Transverse colon (tissue), 4 donors: Measurements from ENCODE around the gene CCDC107. TPM values are rescaled to one million over a fixed set of nuclear protein-coding genes. Genes with fewer than 3 reads are reported as not detected.
"Not testable (repeated sequence)": the region's sequence is repeated elsewhere in the genome, so short reads cannot be mapped to it uniquely, and the experiment has no call there.

Source experiments
- DNase-seq: peaks from one replicate; pipeline ENCODE4 v3.0.0-alpha.2; 2019
- H3K27ac ChIP-seq, 4 donors: fragments of 200-600 bp; sonication (generic); 2 replicates each; pipeline ENCODE4 v1.5.1; 2016 to 2018; ENCODE audit warnings: inconsistent platforms in 4 of 4
- H3K27me3 ChIP-seq: fragments of 200-600 bp; sonication (generic); 2 replicates; pipeline ENCODE4 v1.5.1; 2017; ENCODE audit warnings: inconsistent platforms
- H3K36me3 ChIP-seq, 4 donors: fragments of 200-600 bp; sonication (generic); 2 replicates each; pipeline ENCODE4 v1.5.1; 2017 to 2019; ENCODE audit warnings: inconsistent platforms in 4 of 4
- H3K4me1 ChIP-seq, 4 donors: fragments of 200-600 bp; sonication (generic); 2 replicates each; pipeline ENCODE4 v1.5.1; 2017 to 2020; ENCODE audit warnings: inconsistent platforms in 4 of 4
- H3K4me3 ChIP-seq, 4 donors: fragments of 200-600 bp; sonication (generic); 1 replicate in 1 of 4; 2 replicates in 3 of 4; pipeline versions ENCODE4 v1.5.1 to v1.6.1; 2017 to 2019; ENCODE audit warnings: inconsistent platforms in 4 of 4
- H3K9me3 ChIP-seq, 2 donors: fragments of 200-600 bp; sonication (generic); 2 replicates each; pipeline ENCODE4 v1.5.1; 2017 to 2019; ENCODE audit warnings: inconsistent platforms in 2 of 2
- CTCF ChIP-seq, 5 experiments: fragments of 200-600 bp in 3 of 5; fragments of 450-650 bp in 2 of 5; sonication (generic) in 3 of 5; IDR thresholded peaks; 1 replicate in 2 of 5; 2 replicates in 3 of 5; pipeline ENCODE4 v1.5.1; 2016 to 2017; ENCODE audit warnings: antibody characterized with exemption in 5 of 5, inconsistent platforms in 3 of 5, mild to moderate bottlenecking in 2 of 5, moderate library complexity in 1 of 5
- EP300 ChIP-seq: sonication (generic); formaldehyde crosslinking; IDR thresholded peaks from one replicate; pipeline ENCODE4 v1.6.1; 2017; ENCODE audit warnings: antibody characterized with exemption, low read depth
- POLR2A ChIP-seq: fragments of 450-650 bp; IDR thresholded peaks from one replicate; pipeline ENCODE4 v1.6.1; 2016; ENCODE audit warnings: antibody characterized with exemption, mild to moderate bottlenecking, moderate library complexity
- POLR2AphosphoS5 ChIP-seq, 3 donors: sonication (generic); formaldehyde crosslinking; IDR thresholded peaks; one replicate each; pipeline ENCODE4 v1.6.1; 2016; ENCODE audit warnings: antibody characterized with exemption in 3 of 3
- WGBS, 2 donors: methylation state at CpG; one replicate each; pipeline ENCODE4 v1.1.5; 2018; ENCODE audit warnings: low coverage in 1 of 2; 5-methylcytosine and 5-hydroxymethylcytosine counted together
- in situ Hi-C, 4 donors: fragments of 200-750 bp; cut with MboI; loops; one replicate each; pipeline versions ENCODE4 v1.15.0 to v1.15.1; 2017; ENCODE audit warnings: low sequenced_read_pairs in 3 of 4, low pct_ligation_motif_present in 1 of 4, low pct_unique_long_range_greater_than_20kb in 1 of 4
- intact Hi-C: fragments of 100-400 bp; cut with DNase I; formaldehyde crosslinking; loops from one replicate; pipeline ENCODE4 v1.15.1; 2023; ENCODE audit warnings: low total_unique reads
- total RNA-seq, 4 donors: library from RNA; depleted of rRNA; stranded (reverse); fragments of >200 nt; gene quantifications; one replicate each; pipeline ENCODE4 v1.1.0, GENCODE V29; 2016

CCDC107 gene
- total RNA-seq, 4 donors from 2014 or later: 32.0 to 50.1 (median 37.2) TPM

DNA sequence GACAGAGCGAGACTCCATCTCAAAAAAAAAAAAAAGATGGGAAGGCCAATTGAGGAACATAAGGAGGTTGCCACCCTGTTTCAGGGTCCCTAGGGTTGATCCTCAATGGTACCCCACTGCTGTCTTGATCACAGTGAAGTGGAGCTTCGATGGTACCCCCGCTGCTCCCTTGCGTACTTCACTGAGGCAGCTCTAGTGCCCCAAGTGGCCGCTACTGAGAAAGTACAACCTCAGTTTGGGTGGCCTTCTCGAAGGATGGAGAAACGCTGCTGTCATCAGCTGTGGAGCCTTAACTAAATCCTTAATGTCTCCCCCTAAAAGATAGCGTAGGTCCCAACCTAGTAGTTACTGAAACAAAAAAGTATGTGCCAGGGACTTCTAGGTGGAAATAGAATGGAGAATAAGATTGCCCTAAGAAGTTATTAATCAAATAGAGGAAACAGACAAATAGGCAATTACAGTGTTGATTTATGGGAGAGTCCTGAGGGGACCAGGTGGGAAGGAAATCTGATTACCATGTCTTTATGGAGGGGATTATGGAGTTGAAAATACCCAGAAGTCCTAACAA, 46.8 kb upstream of the CCDC107 start:
- WGBS, 2 donors: 19 to 83% methylated on average over 1 to 8 of the region's 8 CpGs
- Histone ChIP-seq H3K36me3 (peaks cover 0 to 14% (median 7%) of the 10 kb centered on the region in 4 donors), H3K27me3 (no peaks in the 10 kb centered on the region), H3K9me3 (no peaks in the 10 kb centered on the region), H3K4me1 (peaks cover 5 to 11% (median 7%) of the 10 kb centered on the region in 4 donors), H3K27ac (no peak overlapping the region), H3K4me3 (no peak overlapping the region)
- TF ChIP-seq POLR2A (no peak), CTCF (IDR thresholded peaks at IDR 0.05) (peak; percentile 54 to 68 (median 58))
- in situ Hi-C loops (no loop called here), intact Hi-C loops (no loop called here)
- DNase-seq: peak; percentile 45

- 85% methylated on average over 4 of the region's 4 CpGs; no CpG with 5 or more reads in 1 of the 2 donors for WGBS, 2 donors
Measured at GRCh38 chr9:35612066-35612465, 46.0 kb upstream of the CCDC107 start.

GRCh38 chr9:35612843-35613242, 45.2 kb upstream of the CCDC107 start:
- no peaks in the 10 kb centered on the region for H3K9me3 ChIP-seq
- peaks cover 0 to 13% (median 5%) of the 10 kb centered on the region in 4 donors for H3K36me3 ChIP-seq
- H3K4me3 ChIP-seq: no peak overlapping the region
- no peak overlapping the region for H3K27ac ChIP-seq
- in situ Hi-C loops (no loop called here), intact Hi-C loops (no loop called here)
- peaks cover 3 to 8% (median 6%) of the 10 kb centered on the region in 4 donors for H3K4me1 ChIP-seq
- H3K27me3 ChIP-seq: no peaks in the 10 kb centered on the region
- TF ChIP-seq POLR2A (no peak), CTCF (IDR thresholded peaks at IDR 0.05) (no peak), POLR2AphosphoS5 (IDR thresholded peaks at IDR 0.05) (no peak), EP300 (no peak)
- 95% methylated on average over 2 of the region's 2 CpGs; no CpG with 5 or more reads in 1 of the 2 donors for WGBS, 2 donors
- DNase-seq: no peak

More at GRCh38 chr9:35612066-35612465, 46.0 kb upstream of the CCDC107 start:
- H3K4me1 ChIP-seq, in situ Hi-C loops, H3K27ac ChIP-seq, H3K4me3 ChIP-seq, H3K27me3 ChIP-seq, DNase-seq, H3K9me3 ChIP-seq, intact Hi-C loops: not testable (repeated sequence)
- H3K36me3 ChIP-seq: peaks cover 0 to 14% (median 7%) of the 10 kb centered on the region in 4 donors

DNA sequence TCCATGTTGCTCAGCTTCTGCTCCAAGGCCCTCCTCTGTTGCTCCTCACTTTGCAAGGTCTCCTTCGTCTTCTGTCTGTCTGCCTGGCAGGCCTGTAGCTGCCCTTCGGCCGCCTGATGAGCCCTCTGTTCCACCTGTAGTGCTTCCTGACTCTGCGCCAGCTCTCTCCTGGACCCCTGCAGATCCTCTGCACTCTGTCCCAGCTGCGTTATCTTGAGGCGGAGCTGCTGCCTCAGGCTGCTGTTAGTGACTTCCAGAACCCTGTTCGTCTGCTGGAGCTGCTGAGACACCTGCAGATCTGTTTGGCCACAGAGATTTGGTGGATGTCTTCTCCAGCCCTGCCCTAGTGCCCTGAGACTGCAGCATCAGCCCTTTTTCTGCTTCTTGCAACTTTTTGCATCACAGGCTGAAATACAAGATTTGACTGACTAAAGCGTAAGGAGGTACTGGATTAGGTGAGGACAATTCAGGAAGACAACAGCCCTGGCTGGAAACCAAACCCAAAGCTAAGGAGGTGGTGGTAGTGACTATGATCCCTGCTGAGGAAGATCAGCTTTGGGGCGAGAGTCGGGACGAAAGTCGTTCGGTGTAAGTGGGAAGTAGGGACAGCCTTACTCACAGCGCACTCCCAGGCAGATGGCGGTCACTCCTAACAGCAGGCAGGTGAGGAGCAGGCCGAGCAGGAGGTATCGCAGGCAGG, 42.0 kb upstream of the CCDC107 start:
- H3K27me3 ChIP-seq: no peaks in the 10 kb centered on the region
- intact Hi-C loops (no loop called here), in situ Hi-C loops (no loop called here)
- 87 to 100% methylated on average over 1 to 17 of the region's 17 CpGs for WGBS, 2 donors
- DNase-seq: no peak
- TF ChIP-seq POLR2A (no peak), EP300 (no peak), CTCF (IDR thresholded peaks at IDR 0.05) (no peak), POLR2AphosphoS5 (IDR thresholded peaks at IDR 0.05) (no peak)
- no peaks in the 10 kb centered on the region for H3K9me3 ChIP-seq
- no peak overlapping the region for H3K4me3 ChIP-seq
- peaks cover 3 to 9% (median 8%) of the 10 kb centered on the region in 4 donors for H3K4me1 ChIP-seq
- no peak overlapping the region for H3K27ac ChIP-seq
- no peaks in the 10 kb centered on the region for H3K36me3 ChIP-seq
